Smooth muscle cell (in vitro differentiated cells): ENCODE results near the gene EEF1A2. TPM values are rescaled to one million over a fixed set of nuclear protein-coding genes. Genes with fewer than 3 reads are reported as not detected.

Experiments used
- DNase-seq: peaks from one replicate; lab custom pipeline; 2025; ENCODE audit not compliant: unreplicated experiment; lab: John Stamatoyannopoulos, UW
- H2AFZ ChIP-seq: fragments of 200-600 bp; sonication (generic); 2 replicates; pipeline ENCODE4 v1.6.0; 2016; ENCODE audit warnings: antibody characterized with exemption, low read depth, mild to moderate bottlenecking
- H3F3A ChIP-seq: fragments of 200-600 bp; sonication (generic); 2 replicates; pipeline ENCODE4 v1.6.0; 2017; ENCODE audit warnings: antibody characterized with exemption, low read depth
- H3K27ac ChIP-seq: fragments of 200-600 bp; sonication (generic); 2 replicates; pipeline ENCODE4 v1.5.1; 2016; ENCODE audit warnings: low read depth, mild to moderate bottlenecking
- H3K27me3 ChIP-seq: fragments of 200-600 bp; sonication (generic); 2 replicates; pipeline ENCODE4 v1.6.1; 2016; ENCODE audit warnings: low read depth, mild to moderate bottlenecking
- H3K36me3 ChIP-seq: fragments of 200-600 bp; sonication (generic); 2 replicates; pipeline ENCODE4 v1.5.1; 2016; ENCODE audit warnings: low read depth
- H3K4me1 ChIP-seq: fragments of 200-600 bp; sonication (generic); 2 replicates; pipeline ENCODE4 v1.5.1; 2016; ENCODE audit warnings: low read depth
- H3K4me2 ChIP-seq: fragments of 200-600 bp; sonication (generic); 2 replicates; pipeline ENCODE4 v1.6.0; 2016; ENCODE audit warnings: mild to moderate bottlenecking
- H3K4me3 ChIP-seq: fragments of 200-600 bp; sonication (generic); 2 replicates; pipeline ENCODE4 v1.5.1; 2016; ENCODE audit warnings: mild to moderate bottlenecking
- H3K79me2 ChIP-seq: fragments of 200-600 bp; sonication (generic); 2 replicates; pipeline ENCODE4 v1.6.0; 2016; ENCODE audit warnings: low read depth, mild to moderate bottlenecking
- H3K9ac ChIP-seq: fragments of 200-600 bp; sonication (generic); 2 replicates; pipeline ENCODE4 v1.6.0; 2016; ENCODE audit warnings: low read depth
- H3K9me3 ChIP-seq: fragments of 200-600 bp; sonication (generic); replicated peaks from 2 replicates; pipeline ENCODE4 v1.5.1; 2016; ENCODE audit warnings: low read depth
- H4K20me1 ChIP-seq: fragments of 200-600 bp; sonication (generic); 2 replicates; pipeline ENCODE4 v1.6.0; 2016; ENCODE audit warnings: low read depth
- WGBS: methylation state at CpG from one replicate; pipeline ENCODE4 v1.1.7; 2016; ENCODE audit warnings: low lambda C conversion rate; 5-methylcytosine and 5-hydroxymethylcytosine counted together
- polyA plus RNA-seq: library from polyadenylated mRNA; unstranded; fragments of >200 nt; fragmentation: Nextera tagmentation; extraction: Ambion mirVana; gene quantifications from 2 replicates; pipeline ENCODE4 v1.2.1, GENCODE V29; 2016
- total RNA-seq: library from RNA; depleted of rRNA; stranded (reverse); fragments of >200 nt; gene quantifications from 2 replicates; pipeline ENCODE4 v1.2.3, GENCODE V29; 2014
- TF ChIP-seq, protein P1 (sequence below): fragments of 200-600 bp; sonication (generic); IDR thresholded peaks from 2 replicates; pipeline ENCODE4 v1.5.1; 2017; ENCODE audit warnings: borderline replicate concordance, mild to moderate bottlenecking, antibody characterized with exemption; ENCODE audit not compliant: insufficient read depth, poor library complexity, severe bottlenecking

The EEF1A2 gene
- total and polyA plus RNA-seq, 2 experiments from 2014 or later = 2.1 to 5.1 TPM

DNA sequence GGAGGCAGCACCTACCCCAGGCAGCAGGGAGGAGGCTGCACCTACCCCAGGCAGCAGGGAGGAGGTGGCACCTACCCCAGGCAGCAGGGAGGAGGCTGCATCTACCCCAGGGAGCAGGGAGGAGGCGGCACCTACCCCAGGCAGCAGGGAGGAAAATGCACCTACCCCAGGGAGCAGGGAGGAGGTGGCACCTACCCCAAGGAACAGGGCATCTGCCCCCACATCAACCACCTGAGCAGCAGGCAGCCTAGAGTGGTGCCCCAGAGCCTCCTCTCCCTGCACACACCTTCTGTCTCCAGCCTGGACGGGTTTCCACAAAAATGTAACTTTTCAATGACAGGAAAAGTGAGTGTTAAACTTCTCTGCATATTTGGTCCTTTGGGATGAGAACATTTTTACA lies 36.6 kb downstream of the EEF1A2 start:
- TF ChIP-seq, protein P1, sequence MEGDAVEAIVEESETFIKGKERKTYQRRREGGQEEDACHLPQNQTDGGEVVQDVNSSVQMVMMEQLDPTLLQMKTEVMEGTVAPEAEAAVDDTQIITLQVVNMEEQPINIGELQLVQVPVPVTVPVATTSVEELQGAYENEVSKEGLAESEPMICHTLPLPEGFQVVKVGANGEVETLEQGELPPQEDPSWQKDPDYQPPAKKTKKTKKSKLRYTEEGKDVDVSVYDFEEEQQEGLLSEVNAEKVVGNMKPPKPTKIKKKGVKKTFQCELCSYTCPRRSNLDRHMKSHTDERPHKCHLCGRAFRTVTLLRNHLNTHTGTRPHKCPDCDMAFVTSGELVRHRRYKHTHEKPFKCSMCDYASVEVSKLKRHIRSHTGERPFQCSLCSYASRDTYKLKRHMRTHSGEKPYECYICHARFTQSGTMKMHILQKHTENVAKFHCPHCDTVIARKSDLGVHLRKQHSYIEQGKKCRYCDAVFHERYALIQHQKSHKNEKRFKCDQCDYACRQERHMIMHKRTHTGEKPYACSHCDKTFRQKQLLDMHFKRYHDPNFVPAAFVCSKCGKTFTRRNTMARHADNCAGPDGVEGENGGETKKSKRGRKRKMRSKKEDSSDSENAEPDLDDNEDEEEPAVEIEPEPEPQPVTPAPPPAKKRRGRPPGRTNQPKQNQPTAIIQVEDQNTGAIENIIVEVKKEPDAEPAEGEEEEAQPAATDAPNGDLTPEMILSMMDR = no peak

DNA sequence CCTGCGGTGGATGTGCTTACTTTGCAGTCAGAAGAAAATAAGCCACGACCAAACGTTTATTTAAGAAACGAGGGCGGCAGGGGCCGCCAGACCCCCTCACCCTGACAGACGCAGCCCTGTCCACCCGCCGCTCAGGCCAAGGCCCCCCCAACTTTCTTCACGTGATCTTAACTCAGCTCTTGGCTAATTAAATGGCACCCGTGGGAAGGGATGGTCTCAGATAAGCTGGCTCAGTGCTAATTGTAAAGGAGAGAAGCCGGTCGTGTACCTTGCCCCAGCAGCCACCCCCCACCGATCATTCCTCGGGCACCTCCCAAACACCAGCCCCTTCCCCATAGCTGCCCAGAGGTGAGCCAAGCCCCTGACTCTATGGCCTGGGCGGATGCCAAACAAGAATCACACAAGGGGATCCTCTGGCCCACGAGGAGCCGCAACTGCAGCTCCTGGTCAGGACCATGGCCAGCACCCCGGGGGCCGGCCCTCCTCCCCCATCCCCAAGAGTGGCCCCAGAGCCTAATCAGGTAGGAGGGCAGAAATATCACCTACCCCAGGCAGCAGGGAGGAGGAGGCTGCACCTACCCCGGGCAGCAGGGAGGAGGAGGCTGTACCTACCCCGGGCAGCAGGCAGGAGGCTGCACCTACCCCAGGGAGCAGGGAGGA lies 37.6 kb downstream of the EEF1A2 start:
- Histone ChIP-seq H4K20me1 (no peaks in the 10 kb centered on the region), H3K4me3 (no peak overlapping the region), H3K9me3 (no peaks in the 10 kb centered on the region), H3K9ac (no peak overlapping the region), H2AFZ (no peak overlapping the region), H3K27me3 (no peaks in the 10 kb centered on the region), H3F3A (no peaks in the 10 kb centered on the region), H3K79me2 (no peaks in the 10 kb centered on the region), H3K36me3 (no peaks in the 10 kb centered on the region), H3K4me1 (no peaks in the 10 kb centered on the region), H3K27ac (no peak overlapping the region), H3K4me2 (no peak overlapping the region)
- WGBS = 71% methylated on average over 21 of the region's 22 CpGs
- no peak for DNase-seq
- TF ChIP-seq, protein P1 = no peak

More for the DNA sequence above, 36.6 kb downstream of the EEF1A2 start:
- Histone ChIP-seq H3K9ac (no peak overlapping the region), H2AFZ (no peak overlapping the region), H3K27me3 (no peaks in the 10 kb centered on the region), H3K79me2 (no peaks in the 10 kb centered on the region), H3K9me3 (no peaks in the 10 kb centered on the region), H3K4me3 (no peak overlapping the region), H3K27ac (no peak overlapping the region), H3K4me1 (no peaks in the 10 kb centered on the region), H3K36me3 (no peaks in the 10 kb centered on the region), H4K20me1 (no peaks in the 10 kb centered on the region), H3F3A (no peaks in the 10 kb centered on the region), H3K4me2 (no peak overlapping the region)
- DNase-seq = no peak
- WGBS = 91% methylated on average over 2 of the region's 2 CpGs

DNA sequence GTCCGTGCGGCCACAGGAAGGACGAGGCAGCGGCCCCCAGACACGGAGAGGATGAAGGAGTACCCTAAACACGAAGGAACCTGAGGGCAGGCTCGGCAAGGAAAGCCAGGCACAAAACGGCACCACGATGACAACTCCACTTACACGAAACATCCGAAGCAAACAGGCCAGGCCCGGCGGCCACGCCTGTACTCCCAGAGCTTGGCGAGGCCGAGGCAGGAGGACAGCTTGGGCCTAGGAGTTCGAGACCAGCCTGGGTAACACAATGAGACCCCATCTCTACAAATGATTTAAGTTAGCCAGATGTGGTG lies 39.9 kb downstream of the EEF1A2 start:
- H2AFZ ChIP-seq = no peak overlapping the region
- no peaks in the 10 kb centered on the region for H3K9me3 ChIP-seq
- H3K4me2 ChIP-seq = no peak overlapping the region
- H3K27me3 ChIP-seq = no peaks in the 10 kb centered on the region
- H3F3A ChIP-seq = no peaks in the 10 kb centered on the region
- no peak for DNase-seq
- no peak overlapping the region for H3K9ac ChIP-seq
- H4K20me1 ChIP-seq = no peaks in the 10 kb centered on the region
- peaks cover 10% of the 10 kb centered on the region for H3K4me1 ChIP-seq
- H3K36me3 ChIP-seq = no peaks in the 10 kb centered on the region
- H3K79me2 ChIP-seq = no peaks in the 10 kb centered on the region
- TF ChIP-seq, protein P1 = no peak
- 90% methylated on average over 17 of the region's 17 CpGs for whole genome bisulfite sequencing
- no peak overlapping the region for H3K4me3 ChIP-seq
- H3K27ac ChIP-seq = no peak overlapping the region
